GM18517 (cell line): ENCODE results near the gene HARS2.
"Not testable (repeated sequence)": the region's sequence is repeated elsewhere in the genome, so short reads cannot be mapped to it uniquely, and the experiment has no call there.

Experiments
- ATAC-seq: cut with Tn5 transposase; IDR thresholded peaks from one replicate; pipeline ENCODE4 v1.9.1; 2021; ENCODE audit warnings: mild to moderate bottlenecking, moderate library complexity; ENCODE audit not compliant: unreplicated experiment

The HARS2 gene

DNA sequence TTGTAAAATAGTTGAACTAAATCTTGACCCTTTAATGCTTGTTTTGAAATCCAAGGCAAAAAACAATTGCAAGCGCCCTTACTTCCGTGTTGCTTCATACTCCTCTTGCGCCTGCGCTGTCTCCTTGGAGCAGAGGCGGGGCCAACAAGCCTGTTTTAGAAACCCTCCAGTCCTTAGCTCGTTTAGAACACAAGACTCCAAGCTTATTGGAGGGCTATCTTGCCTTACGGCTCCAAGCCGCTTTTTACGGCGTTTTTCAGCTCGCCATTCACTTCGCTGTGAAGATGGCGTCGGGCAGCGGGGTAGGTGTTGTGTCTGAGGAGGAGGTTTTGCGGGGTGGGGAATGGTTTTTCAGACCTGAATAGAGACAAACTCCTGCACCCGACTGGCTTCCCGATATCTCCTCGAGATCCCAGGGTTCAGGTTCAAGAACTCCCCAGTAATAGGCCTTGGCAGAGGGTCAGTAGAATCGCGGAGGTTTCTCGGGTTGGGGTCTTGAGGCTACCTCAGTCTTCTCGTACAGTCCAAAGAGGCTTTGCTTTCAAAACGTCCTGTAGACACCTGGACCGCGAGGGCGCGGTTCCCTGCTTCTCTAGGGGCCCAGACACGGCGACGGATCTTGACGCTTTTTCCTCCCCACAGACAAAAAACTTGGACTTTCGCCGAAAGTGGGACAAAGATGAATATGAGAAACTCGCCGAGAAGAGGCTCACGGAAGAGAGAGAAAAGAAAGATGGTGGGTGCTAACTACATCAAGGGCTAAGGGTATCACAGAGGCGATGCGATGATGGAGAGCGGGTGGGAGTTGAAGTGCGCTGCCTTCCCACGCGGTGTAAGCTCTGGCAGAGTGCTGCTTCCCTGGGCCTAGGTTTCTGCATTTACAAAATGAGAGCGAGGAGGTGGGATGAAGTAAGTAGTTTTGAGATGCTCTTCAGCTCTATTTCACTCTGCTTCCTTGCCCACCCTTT is 9.2 kb downstream of the HARS2 start, which contains the start of gene ZMAT2:
Gene ZMAT2 (plus strand): TSS at position 271 of the 968 bp plus-strand sequence. CDS start 14 bp downstream, at position 285.
- ATAC-seq: peak; percentile 91

- no peak for ATAC-seq
Measured at GRCh38 chr5:140707812-140708211, 16.6 kb downstream of the HARS2 start.

- ATAC-seq: not testable (repeated sequence)
Measured at GRCh38 chr5:140708787-140709186, 17.5 kb downstream of the HARS2 start.

GRCh38 chr5:140710899-140711552 is 19.8 kb downstream of the HARS2 start:
- peak; percentile 93 for ATAC-seq

GRCh38 chr5:140711794-140712193 is 20.5 kb downstream of the HARS2 start:
- no peak for ATAC-seq

- no peak for ATAC-seq
Measured at GRCh38 chr5:140713562-140714094, 22.4 kb downstream of the HARS2 start.

- ATAC-seq: not testable (repeated sequence)
Measured at GRCh38 chr5:140716238-140716637, 25.0 kb downstream of the HARS2 start.

GRCh38 chr5:140718266-140718592 is 27.0 kb downstream of the HARS2 start:
- ATAC-seq: no peak

- ATAC-seq: not testable (repeated sequence)
Measured at GRCh38 chr5:140720738-140721137, 29.5 kb downstream of the HARS2 start.

DNA sequence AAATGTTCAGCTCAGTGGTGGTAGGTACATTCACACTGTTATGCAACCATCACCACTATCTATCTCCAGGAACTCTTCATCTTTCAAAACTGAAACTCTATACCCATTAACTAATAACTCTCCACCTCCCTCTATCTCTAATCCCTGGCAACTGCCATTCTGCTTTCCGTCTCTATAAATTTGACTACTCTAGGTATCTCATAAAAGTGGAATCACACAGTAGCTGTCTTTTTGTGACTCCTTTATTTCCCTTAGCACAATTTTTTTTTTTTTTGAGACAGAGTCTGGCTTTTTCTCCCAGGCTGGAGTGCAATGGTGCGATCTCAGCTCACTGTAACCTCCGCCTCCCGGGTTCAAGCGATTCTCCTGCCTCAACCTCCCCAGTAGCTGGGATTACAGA is 30.1 kb downstream of the HARS2 start:
- not testable (repeated sequence) for ATAC-seq

GRCh38 chr5:140725799-140726471 is 34.7 kb downstream of the HARS2 start:
- ATAC-seq: peak; percentile 85

DNA sequence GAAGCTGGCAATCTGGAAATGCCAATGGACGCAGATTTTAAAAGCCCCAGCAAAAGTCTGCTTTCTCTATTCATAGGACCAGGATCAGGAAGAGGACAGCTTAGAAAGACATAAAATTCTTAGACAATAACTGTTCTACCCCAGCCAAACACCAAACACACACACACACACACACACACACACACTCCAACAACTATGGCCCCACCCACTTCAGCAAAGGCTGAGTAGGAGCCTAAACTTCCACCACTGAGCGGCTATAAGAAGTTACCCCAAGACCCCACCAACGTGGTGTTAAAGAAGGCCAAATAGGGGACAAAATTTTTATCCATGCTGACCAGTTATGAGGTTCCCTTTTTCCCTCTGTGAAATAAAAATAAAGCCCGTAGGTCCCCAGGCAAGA is 41.8 kb downstream of the HARS2 start:
- no peak for ATAC-seq

DNA sequence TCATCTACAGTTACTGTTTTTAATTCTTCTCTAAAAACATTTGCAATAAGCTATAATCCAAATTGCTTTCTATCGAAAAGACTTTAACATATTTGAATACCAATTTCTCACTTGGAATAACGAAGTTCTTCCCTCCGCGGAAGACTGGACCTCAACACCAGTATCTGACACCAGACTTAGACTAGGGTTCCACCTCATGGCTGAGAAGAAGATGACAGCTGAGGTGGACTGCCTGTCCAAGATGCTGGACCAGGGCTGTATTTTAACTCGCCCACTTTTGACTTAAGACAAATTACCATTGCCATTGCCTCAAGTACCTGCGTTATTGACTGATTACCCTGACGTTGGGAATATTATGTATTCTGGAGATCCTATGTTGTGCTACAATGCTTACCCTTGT is 43.1 kb downstream of the HARS2 start:
- no peak for ATAC-seq

DNA sequence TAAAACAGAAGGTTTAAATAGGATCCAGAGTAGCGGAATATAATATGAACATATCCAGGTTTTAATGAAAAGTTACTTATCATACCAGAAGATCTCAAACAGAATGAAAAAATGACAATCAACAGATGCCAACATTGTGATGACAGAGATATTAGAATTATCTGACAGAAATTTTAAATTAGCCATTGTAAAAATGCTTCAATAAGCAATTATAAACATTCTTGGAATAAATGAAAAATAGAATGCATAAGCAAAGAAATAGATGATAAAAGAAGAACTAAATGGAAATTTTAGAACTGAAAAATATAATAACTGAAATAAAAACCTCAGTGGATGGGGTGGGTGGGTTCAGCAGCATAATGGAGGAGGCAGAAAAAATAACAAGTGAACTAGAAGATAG is 46.2 kb downstream of the HARS2 start:
- no peak for ATAC-seq

- no peak for ATAC-seq
Measured at GRCh38 chr5:140741967-140742366, 50.7 kb downstream of the HARS2 start.
